ENCODE data around the gene CD7. TPM values are rescaled to one million over a fixed set of nuclear protein-coding genes. Genes with fewer than 3 reads are reported as not detected.

The CD7 gene
- total and polyA plus RNA-seq, 9 of the 15 experiments (the other 6 are each of a cell fraction or from before 2014, with no cell fraction given): 0.21 to 0.35 TPM; not detected in 7

GRCh38 chr17:82351713-82352488 lies 34.5 kb upstream of the CD7 start (continued):
- TF ChIP-seq CHD7 (IDR thresholded peaks at IDR 0.05; ENCODE audit: low read depth, low read length) (no peak), HMBOX1 (IDR thresholded peaks at IDR 0.05) (no peak), VEZF1 (CRISPR knock-in tag; IDR thresholded peaks at IDR 0.05) (no peak), ZNF280A (IDR thresholded peaks at IDR 0.05; ENCODE audit: low read depth, partially characterized antibody) (no peak), BACH1 (tag; IDR thresholded peaks at IDR 0.05) (no peak), NFIC (IDR thresholded peaks at IDR 0.05) (no peak), CLOCK (CRISPR knock-in tag; IDR thresholded peaks at IDR 0.05; ENCODE audit: borderline replicate concordance) (no peak)

Data from K562 (cell line).